Endothelial cell (in vitro differentiated cells): Measurements from ENCODE around the gene SGSH. TPM values are rescaled to one million over a fixed set of nuclear protein-coding genes. Genes with fewer than 3 reads are reported as not detected.

Source experiments
- DNase-seq: peaks from one replicate; pipeline ENCODE4 v3.0.0; 2021; ENCODE audit warnings: low spot score
- H3K27ac Mint-ChIP-seq: one replicate; pipeline ENCODE4 v1.8.0; 2021; ENCODE audit warnings: mixed read lengths, inconsistent platforms; ENCODE audit not compliant: unreplicated experiment
- H3K27me3 Mint-ChIP-seq: one replicate; pipeline ENCODE4 v1.8.0; 2021; ENCODE audit warnings: mild to moderate bottlenecking, moderate library complexity, mixed read lengths, inconsistent platforms; ENCODE audit not compliant: unreplicated experiment
- H3K36me3 Mint-ChIP-seq: one replicate; pipeline ENCODE4 v1.8.0; 2021; ENCODE audit warnings: mild to moderate bottlenecking, low read depth, mixed read lengths, inconsistent platforms; ENCODE audit not compliant: unreplicated experiment
- H3K4me1 Mint-ChIP-seq: one replicate; pipeline ENCODE4 v1.8.0; 2021; ENCODE audit warnings: mild to moderate bottlenecking, mixed read lengths, inconsistent platforms; ENCODE audit not compliant: unreplicated experiment
- H3K4me3 Mint-ChIP-seq: one replicate; pipeline ENCODE4 v1.8.0; 2021; ENCODE audit warnings: mild to moderate bottlenecking, mixed read lengths, inconsistent platforms; ENCODE audit not compliant: unreplicated experiment
- H3K9me3 Mint-ChIP-seq: one replicate; pipeline ENCODE4 v1.8.0; 2021; ENCODE audit warnings: mixed read lengths, inconsistent platforms; ENCODE audit not compliant: unreplicated experiment
- CTCF ChIP-seq: fragments of 200-600 bp; sonication (generic); IDR thresholded peaks from one replicate; pipeline ENCODE4 v1.5.0; 2021; ENCODE audit warnings: antibody characterized with exemption; ENCODE audit not compliant: unreplicated experiment
- total RNA-seq: library from RNA; stranded (reverse); fragmentation: NEBNext Ultra II Directional; extraction: Animal tissue kit (Norgen Biotek cat#: 25700); gene quantifications from one replicate; pipeline ENCODE4 v1.2.1, GENCODE V29; 2021; ENCODE audit not compliant: unreplicated experiment

SGSH gene
- total RNA-seq, 1 donor from 2014 or later: 76.0 TPM

GRCh38 chr17:80182845-80183223 is 37.3 kb downstream of the SGSH start:
- H3K27me3 Mint-ChIP-seq: peaks cover 2% of the 10 kb centered on the region
- TF ChIP-seq CTCF: no peak
- H3K27ac Mint-ChIP-seq: no peak overlapping the region
- H3K4me1 Mint-ChIP-seq: no peaks in the 10 kb centered on the region
- no peak overlapping the region for H3K4me3 Mint-ChIP-seq
- no peak for DNase-seq
- no peaks in the 10 kb centered on the region for H3K36me3 Mint-ChIP-seq
- no peaks in the 10 kb centered on the region for H3K9me3 Mint-ChIP-seq

GRCh38 chr17:80182118-80182844 is 37.9 kb downstream of the SGSH start:
- no peak overlapping the region for H3K4me3 Mint-ChIP-seq
- H3K36me3 Mint-ChIP-seq: no peaks in the 10 kb centered on the region
- peaks cover 2% of the 10 kb centered on the region for H3K27me3 Mint-ChIP-seq
- H3K4me1 Mint-ChIP-seq: no peaks in the 10 kb centered on the region
- no peak overlapping the region for H3K27ac Mint-ChIP-seq
- no peak for TF ChIP-seq CTCF
- DNase-seq: no peak
- no peaks in the 10 kb centered on the region for H3K9me3 Mint-ChIP-seq

GRCh38 chr17:80181431-80181830 is 38.7 kb downstream of the SGSH start:
- H3K4me3 Mint-ChIP-seq: no peak overlapping the region
- no peaks in the 10 kb centered on the region for H3K4me1 Mint-ChIP-seq
- no peak for DNase-seq
- TF ChIP-seq CTCF: no peak
- H3K27ac Mint-ChIP-seq: no peak overlapping the region
- no peaks in the 10 kb centered on the region for H3K36me3 Mint-ChIP-seq
- no peaks in the 10 kb centered on the region for H3K9me3 Mint-ChIP-seq
- no peaks in the 10 kb centered on the region for H3K27me3 Mint-ChIP-seq

GRCh38 chr17:80180192-80180591 is 39.9 kb downstream of the SGSH start:
- no peaks in the 10 kb centered on the region for H3K27me3 Mint-ChIP-seq
- no peaks in the 10 kb centered on the region for H3K36me3 Mint-ChIP-seq
- H3K4me1 Mint-ChIP-seq: no peaks in the 10 kb centered on the region
- H3K4me3 Mint-ChIP-seq: no peak overlapping the region
- no peak for TF ChIP-seq CTCF
- no peak overlapping the region for H3K27ac Mint-ChIP-seq
- H3K9me3 Mint-ChIP-seq: no peaks in the 10 kb centered on the region
- no peak for DNase-seq

- H3K4me3 Mint-ChIP-seq: no peak overlapping the region
- H3K27ac Mint-ChIP-seq: no peak overlapping the region
- no peaks in the 10 kb centered on the region for H3K4me1 Mint-ChIP-seq
- peaks cover under 1% of the 10 kb centered on the region for H3K27me3 Mint-ChIP-seq
- H3K36me3 Mint-ChIP-seq: no peaks in the 10 kb centered on the region
- TF ChIP-seq CTCF: no peak
- H3K9me3 Mint-ChIP-seq: no peaks in the 10 kb centered on the region
- DNase-seq: no peak
Observed at GRCh38 chr17:80177986-80178595, 42.0 kb downstream of the SGSH start.
